Heart left ventricle (tissue), 16 donors: ENCODE measurements around the gene WSB1. TPM values are rescaled to one million over a fixed set of nuclear protein-coding genes. Genes with fewer than 3 reads are reported as not detected.
A peak's percentile ranks its signal among the peaks of the same experiment; 100 is the strongest.
"Not testable (repeated sequence)": the region's sequence is repeated elsewhere in the genome, so short reads cannot be mapped to it uniquely, and the experiment has no call there.

Experiments
- ATAC-seq, 4 donors: fragments of 200-7000 bp; cut with Tn5 transposase; one replicate each; pipeline ENCODE4 v1.9.1; 2020 to 2022; ENCODE audit warnings: moderate library complexity in 4 of 4, mild to moderate bottlenecking in 3 of 4, moderate number of reproducible peaks in 1 of 4
- DNase-seq, 5 donors: peaks; one replicate each; pipeline ENCODE4 v3.0.0-alpha.2; 2020
- H3K27ac ChIP-seq, 12 donors: fragments of 200-600 bp; sonication (generic) in 4 of 12; one replicate each; pipeline versions ENCODE4 v1.5.0 to v1.8.0; 2016 to 2022; ENCODE audit warnings: mild to moderate bottlenecking in 2 of 12
- H3K27me3 ChIP-seq, 9 donors: fragments of 200-600 bp; sonication (generic) in 2 of 9; one replicate each; pipeline versions ENCODE4 v1.5.1 to v1.8.0; 2016 to 2022; ENCODE audit warnings: mild to moderate bottlenecking in 3 of 9
- H3K36me3 ChIP-seq, 9 donors: fragments of 200-600 bp; sonication (generic) in 2 of 9; one replicate each; pipeline versions ENCODE4 v1.5.0 to v1.8.0; 2018 to 2022; ENCODE audit warnings: mild to moderate bottlenecking in 2 of 9
- H3K4me1 ChIP-seq, 12 donors: fragments of 200-600 bp; sonication (generic) in 4 of 12; one replicate each; pipeline versions ENCODE4 v1.5.0 to v1.8.0; 2016 to 2022; ENCODE audit warnings: mild to moderate bottlenecking in 3 of 12
- H3K4me3 ChIP-seq, 12 donors: fragments of 200-600 bp; sonication (generic) in 4 of 12; one replicate each; pipeline versions ENCODE4 v1.5.0 to v1.8.0; 2017 to 2022; ENCODE audit warnings: mild to moderate bottlenecking in 9 of 12, moderate library complexity in 4 of 12
- H3K9me3 ChIP-seq, 12 donors: fragments of 200-600 bp; sonication (generic) in 4 of 12; one replicate each; pipeline versions ENCODE4 v1.5.0 to v1.8.0; 2016 to 2022; ENCODE audit warnings: mild to moderate bottlenecking in 1 of 12
- CTCF ChIP-seq, 12 donors: fragments of 200-600 bp; sonication (generic) in 4 of 12; IDR thresholded peaks; one replicate each; pipeline versions ENCODE4 v1.5.0 to v1.8.0; 2018 to 2022; ENCODE audit warnings: antibody characterized with exemption in 12 of 12, mild to moderate bottlenecking in 5 of 12
- POLR2A ChIP-seq, 2 donors: fragments of 450-650 bp; IDR thresholded peaks; one replicate each; pipeline ENCODE4 v1.6.1; 2017; ENCODE audit warnings: antibody characterized with exemption in 2 of 2, mild to moderate bottlenecking in 2 of 2, moderate library complexity in 2 of 2
- WGBS, 4 donors: extraction: QIAGEN DNeasy Blood & Tissue Kit in 2 of 4; methylation state at CpG; one replicate each; pipeline versions ENCODE4 v1.1.5 to v1.1.7; 2013 to 2018; 5-methylcytosine and 5-hydroxymethylcytosine counted together
- intact Hi-C, 10 donors: fragments of 100-400 bp; cut with DNase I; formaldehyde crosslinking; loops; one replicate each; pipeline versions ENCODE4 v1.11.1 to v1.14.2; 2022
- polyA plus RNA-seq, 2 donors: library from polyadenylated mRNA; stranded (reverse); fragments of 200-250 nt; gene quantifications; one replicate each; pipeline ENCODE4 v1.2.3, GENCODE V29; 2013
- total RNA-seq, 9 donors: library from RNA; depleted of rRNA in 2 of 9; stranded (reverse); fragments of >200 nt in 2 of 9; fragmentation: NEBNext Ultra II Directional in 3 of 9; extraction: Animal tissue kit (Norgen Biotek cat#: 25700) in 3 of 9; gene quantifications; one replicate each; pipeline versions ENCODE4 v1.1.0 to v1.2.4, GENCODE V29; 2016 to 2023
- donor health status: ischemic (EF 13 %, LVEDD 7.1; RV severe dilation, severe dysfunction).
- donor health status: healthy with polysubstance abuse.
- donor health status: DM: no; HTN: yes; CAD: no.
- donor health status: DM: no; HTN: no; CAD: no.
- donor health status: ischemic (EF 25% LVEDD 6.9; RV normal size, moderate dysfunction).
- donor health status: ischemic (EF 25% LVEDD 5.7; RV mildly dilated, moderate dysfunction).
- donor health status: healthy.
- donor health status: DM: yes; HTN: yes; CAD: no.
- donor health status: ischemic (EF 35%, LVEDD 5.7; RV mildly dilated, moderate dysfunction).
- donor health status: nonischemic (EF 11% LVEDD 7.7; RV severe dilation, severe dysfunction).
- donor health status: DM: yes; HTN: yes; CAD: no.
- donor health status: PGD.
- donor health status: ischemic (EF 29% LVEDD 5.4; RV normal size, mild dysfunction).
- donor health status: nonischemic (EF 23%, LVEDD 6.1; RV moderate dilation, normal function).

The WSB1 gene
- total and polyA plus RNA-seq, 11 donors = 22.3 to 119 (median 56.2) TPM

GRCh38 chr17:27246537-27246936 lies 47.4 kb upstream of the WSB1 start:
- no peaks in the 10 kb centered on the region for H3K27me3 ChIP-seq
- ATAC-seq (no peak), DNase-seq (no peak)
- no peak for TF ChIP-seq CTCF (IDR thresholded peaks at IDR 0.05)
- no peak for TF ChIP-seq POLR2A (IDR thresholded peaks at IDR 0.05)
- H3K36me3 ChIP-seq = no peaks in the 10 kb centered on the region
- no peak overlapping the region for H3K4me3 ChIP-seq
- H3K4me1 ChIP-seq = peaks cover 0 to 61% (median 39%) of the 10 kb centered on the region in 12 donors
- peak overlapping the region in 9 of 12 donors; percentile 78 to 97 (median 82) for H3K27ac ChIP-seq
- H3K9me3 ChIP-seq = no peaks in the 10 kb centered on the region
- intact Hi-C loops = loop anchor here in 7 of 10 donors (2.0 to 10.0 kb wide), 4 partner anchors 46 to 106 kb away; partner anchors contain the start of gene WSB1 (in 7 of the 7)

DNA sequence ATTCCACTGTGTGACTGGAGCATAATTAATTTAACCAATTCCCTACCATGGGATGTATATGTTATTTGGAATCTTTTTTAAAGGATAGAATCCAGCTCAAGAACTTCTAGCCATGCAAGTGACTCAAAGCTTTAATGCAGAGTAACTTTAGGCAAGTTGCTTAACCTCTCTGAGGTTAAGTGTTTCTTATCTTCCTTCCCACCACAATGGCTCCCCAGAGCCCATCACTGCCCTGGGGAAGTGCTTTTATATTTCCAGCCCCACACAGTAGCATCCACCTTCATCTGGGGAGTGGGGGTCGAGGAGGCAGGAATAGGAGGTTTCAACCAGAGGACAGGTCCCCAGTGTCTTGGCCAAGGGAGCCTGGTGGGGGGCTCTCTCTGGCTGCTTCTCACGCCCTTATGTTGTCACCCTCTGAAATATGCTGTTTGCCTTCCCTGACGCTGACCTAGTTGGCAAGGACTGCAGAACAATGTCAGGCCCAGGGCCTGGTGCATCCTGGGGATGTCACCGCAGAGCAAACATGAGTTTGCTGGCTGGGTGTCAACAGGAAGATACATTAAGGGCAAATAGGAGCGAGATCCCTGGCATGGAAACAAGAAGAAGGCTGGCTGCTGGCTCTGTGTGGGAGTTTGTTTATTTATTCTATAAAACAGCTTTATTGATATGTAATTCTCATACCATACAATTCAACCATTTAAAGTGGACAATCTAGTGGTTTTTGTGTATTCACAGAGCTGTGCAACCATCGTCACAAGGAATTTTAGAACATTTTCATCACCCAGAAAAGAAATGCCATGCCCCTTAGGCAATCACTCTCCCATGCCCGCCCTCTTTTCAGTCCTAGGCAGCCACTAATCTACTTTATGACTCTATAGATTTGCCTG lies 46.6 kb upstream of the WSB1 start:
- intact Hi-C loops = loop anchor here in 7 of 10 donors (2.0 to 10.0 kb wide), 4 partner anchors 45 to 105 kb away; partner anchors contain the start of gene WSB1 (in 7 of the 7)
- 16 to 28% (median 25%) methylated on average over 6 to 7 of the region's 7 CpGs for WGBS, 4 donors
- H3K27me3 ChIP-seq = no peaks in the 10 kb centered on the region
- DNase-seq (peak; percentile 76 to 87 (median 77)), ATAC-seq (peak; percentile 22 to 65 (median 64))
- peaks cover 0 to 57% (median 39%) of the 10 kb centered on the region in 12 donors for H3K4me1 ChIP-seq
- no peak for TF ChIP-seq POLR2A (IDR thresholded peaks at IDR 0.05)
- TF ChIP-seq CTCF (IDR thresholded peaks at IDR 0.05) = no peak
- peak overlapping the region in 10 of 12 donors; percentile 6 to 97 (median 54) for H3K27ac ChIP-seq
- H3K4me3 ChIP-seq = no peak overlapping the region
- no peaks in the 10 kb centered on the region for H3K9me3 ChIP-seq
- H3K36me3 ChIP-seq = no peaks in the 10 kb centered on the region

DNA sequence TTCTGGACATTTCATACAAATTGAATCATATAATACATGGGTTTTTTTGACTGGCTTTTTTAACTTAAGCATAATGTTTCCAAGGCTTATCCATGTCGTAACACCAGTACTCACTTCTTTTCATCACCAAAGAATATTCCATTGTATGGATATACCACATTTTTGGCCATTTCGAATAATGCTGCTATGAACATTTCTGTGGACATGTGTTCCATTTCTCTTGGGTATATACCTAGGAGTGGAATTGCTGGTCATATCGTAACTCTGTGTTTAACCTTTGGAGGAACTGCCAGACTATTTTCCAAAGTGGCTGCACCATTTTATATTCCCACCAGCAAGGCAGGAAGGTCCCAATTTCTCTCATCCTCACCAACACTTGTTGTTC lies 46.0 kb upstream of the WSB1 start:
- TF ChIP-seq CTCF (IDR thresholded peaks at IDR 0.05) = no peak
- TF ChIP-seq POLR2A (IDR thresholded peaks at IDR 0.05) = no peak
- Histone ChIP-seq H3K9me3 (no peaks in the 10 kb centered on the region), H3K4me1 (peaks cover 0 to 51% (median 35%) of the 10 kb centered on the region in 12 donors), H3K27me3 (no peaks in the 10 kb centered on the region), H3K4me3 (no peak overlapping the region), H3K27ac (peak overlapping the region in 3 of 12 donors; percentile 6 to 97 (median 79)), H3K36me3 (no peaks in the 10 kb centered on the region)
- intact Hi-C loops = loop anchor here in 7 of 10 donors (2.0 to 10.0 kb wide), 4 partner anchors 44 to 104 kb away; partner anchors contain the start of gene WSB1 (in 7 of the 7)
- ATAC-seq (no peak), DNase-seq (no peak)
- 90 to 97% (median 93%) methylated on average over 3 of the region's 3 CpGs for WGBS, 4 donors

DNA sequence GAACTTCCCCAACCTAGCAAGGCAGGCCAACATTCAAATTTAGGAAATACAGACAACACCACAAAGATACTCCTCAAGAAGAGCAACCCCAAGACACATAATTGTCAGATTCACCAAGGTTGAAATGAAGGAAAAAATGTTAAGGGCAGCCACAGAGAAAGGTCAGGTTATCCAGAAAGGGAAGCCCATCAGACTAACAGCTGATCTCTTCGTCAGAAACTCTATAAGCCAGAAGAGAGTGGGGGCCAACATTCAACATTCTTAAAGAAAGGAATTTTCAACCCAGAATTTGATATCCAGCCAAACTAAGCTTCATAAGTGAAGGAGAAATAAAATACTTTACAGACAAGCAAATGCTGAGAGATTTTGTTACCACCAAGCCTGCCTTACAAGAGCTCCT lies 43.1 kb upstream of the WSB1 start:
- peaks cover 0 to 25% (median 18%) of the 10 kb centered on the region in 12 donors for H3K4me1 ChIP-seq

GRCh38 chr17:27254802-27255201 lies 39.1 kb upstream of the WSB1 start:
- H3K27ac ChIP-seq, DNase-seq, H3K4me3 ChIP-seq, ATAC-seq, H3K9me3 ChIP-seq, H3K27me3 ChIP-seq, H3K36me3 ChIP-seq, intact Hi-C loops: not testable (repeated sequence)
- peaks cover 0 to 20% (median 9%) of the 10 kb centered on the region in 12 donors for H3K4me1 ChIP-seq
- WGBS, 4 donors = 91 to 97% (median 92%) methylated on average over 4 of the region's 4 CpGs

More for the DNA sequence above, 43.1 kb upstream of the WSB1 start:
- H3K9me3 ChIP-seq, H3K4me3 ChIP-seq, H3K27me3 ChIP-seq, ATAC-seq, intact Hi-C loops, DNase-seq, H3K36me3 ChIP-seq: not testable (repeated sequence)
- peak overlapping the region in 1 of 12 donors; percentile 2 for H3K27ac ChIP-seq
- WGBS, 4 donors = 74 to 85% (median 80%) methylated on average over 1 of the region's 1 CpG
